PC-9 (cell line): Measurements from ENCODE around the gene PLEKHG2. TPM values are rescaled to one million over a fixed set of nuclear protein-coding genes. Genes with fewer than 3 reads are reported as not detected.

Experiments used
- BruUV-seq: library from RNA; stranded (reverse); fragments of 400-500 nt; replicated peaks from 2 replicates; lab custom pipeline; 2021; lab: Mats Ljungman, UMichigan
- CTCF ChIA-PET: fragments of 300-600 bp; sonication (Branson Sonifier 250); formaldehyde crosslinking; loops from one replicate; lab custom pipeline; 2022; ENCODE audit warnings: antibody characterized with exemption; lab: Charles Lee
- POLR2A ChIA-PET: fragments of 300-600 bp; sonication (Branson Sonifier 250); formaldehyde crosslinking; loops from one replicate; lab custom pipeline; 2022; ENCODE audit warnings: antibody characterized with exemption; ENCODE audit not compliant: unreplicated experiment; lab: Charles Lee
- DNase-seq, 2 experiments: peaks; one replicate each; pipeline versions ENCODE4 v3.0.0 to v3.0.0-alpha.2; 2015 to 2022; ENCODE audit warnings: mixed read lengths in 1 of 2
- H2AFZ ChIP-seq: fragments of 200-600 bp; sonication (generic); 2 replicates; pipeline ENCODE4 v1.8.1; 2017; ENCODE audit warnings: antibody characterized with exemption
- H3F3A ChIP-seq: fragments of 200-600 bp; sonication (generic); 2 replicates; pipeline ENCODE4 v1.8.1; 2017; ENCODE audit warnings: antibody characterized with exemption, mild to moderate bottlenecking, low read depth; ENCODE audit not compliant: insufficient read depth
- H3K27ac ChIP-seq: fragments of 200-600 bp; sonication (generic); 2 replicates; pipeline ENCODE4 v1.6.1; 2016; ENCODE audit warnings: mixed run types
- H3K27me3 ChIP-seq: fragments of 200-600 bp; sonication (generic); 2 replicates; pipeline ENCODE4 v1.6.1; 2016; ENCODE audit warnings: low read depth, mixed run types; ENCODE audit not compliant: insufficient read depth
- H3K36me3 ChIP-seq: fragments of 200-600 bp; sonication (generic); 2 replicates; pipeline ENCODE4 v1.6.1; 2016; ENCODE audit warnings: low read depth, mixed run types
- H3K4me1 ChIP-seq: fragments of 200-600 bp; sonication (generic); replicated peaks from 2 replicates; pipeline ENCODE4 v1.6.1; 2016; ENCODE audit warnings: mixed run types; ENCODE audit not compliant: insufficient read depth
- H3K4me2 ChIP-seq: fragments of 200-600 bp; sonication (generic); 2 replicates; pipeline ENCODE4 v1.6.1; 2017; ENCODE audit warnings: mixed run types
- H3K4me3 ChIP-seq: fragments of 200-600 bp; sonication (generic); 2 replicates; pipeline ENCODE4 v1.6.1; 2016; ENCODE audit warnings: mixed run types
- H3K79me2 ChIP-seq: fragments of 200-600 bp; sonication (generic); 2 replicates; pipeline ENCODE4 v1.6.1; 2017; ENCODE audit warnings: low read depth, mixed run types
- H3K9me2 ChIP-seq: fragments of 200-600 bp; sonication (generic); 2 replicates; pipeline ENCODE4 v1.8.1; 2017; ENCODE audit warnings: mild to moderate bottlenecking; ENCODE audit not compliant: insufficient read depth
- H3K9me3 ChIP-seq: fragments of 200-600 bp; sonication (generic); 2 replicates; pipeline ENCODE4 v1.8.1; 2016; ENCODE audit warnings: low read depth; ENCODE audit not compliant: insufficient read depth
- H4K20me1 ChIP-seq: fragments of 200-600 bp; sonication (generic); 2 replicates; pipeline ENCODE4 v1.8.1; 2017; ENCODE audit not compliant: insufficient read depth
- EZH2 ChIP-seq: fragments of 200-600 bp; sonication (generic); IDR thresholded peaks from 2 replicates; pipeline ENCODE4 v1.8.0; 2017; ENCODE audit warnings: antibody characterized with exemption, low read depth
- intact Hi-C: fragments of 100-400 bp; cut with micrococcal nuclease; formaldehyde crosslinking; loops from one replicate; pipeline ENCODE4 v1.10.0; 2022; ENCODE audit not compliant: unreplicated experiment
- total RNA-seq: library from RNA; stranded (reverse); gene quantifications from 2 replicates; pipeline ENCODE4 v1.2.3, GENCODE V29; 2021
- TF ChIP-seq, protein P1 (sequence below): fragments of 200-600 bp; sonication (generic); conservative IDR thresholded peaks from 2 replicates; pipeline ENCODE4 v1.6.1; 2017; ENCODE audit warnings: mixed run types, antibody characterized with exemption, mild to moderate bottlenecking, moderate library complexity

Gene PLEKHG2
- total RNA-seq, 1 experiment from 2014 or later, result 26.1 TPM

DNA sequence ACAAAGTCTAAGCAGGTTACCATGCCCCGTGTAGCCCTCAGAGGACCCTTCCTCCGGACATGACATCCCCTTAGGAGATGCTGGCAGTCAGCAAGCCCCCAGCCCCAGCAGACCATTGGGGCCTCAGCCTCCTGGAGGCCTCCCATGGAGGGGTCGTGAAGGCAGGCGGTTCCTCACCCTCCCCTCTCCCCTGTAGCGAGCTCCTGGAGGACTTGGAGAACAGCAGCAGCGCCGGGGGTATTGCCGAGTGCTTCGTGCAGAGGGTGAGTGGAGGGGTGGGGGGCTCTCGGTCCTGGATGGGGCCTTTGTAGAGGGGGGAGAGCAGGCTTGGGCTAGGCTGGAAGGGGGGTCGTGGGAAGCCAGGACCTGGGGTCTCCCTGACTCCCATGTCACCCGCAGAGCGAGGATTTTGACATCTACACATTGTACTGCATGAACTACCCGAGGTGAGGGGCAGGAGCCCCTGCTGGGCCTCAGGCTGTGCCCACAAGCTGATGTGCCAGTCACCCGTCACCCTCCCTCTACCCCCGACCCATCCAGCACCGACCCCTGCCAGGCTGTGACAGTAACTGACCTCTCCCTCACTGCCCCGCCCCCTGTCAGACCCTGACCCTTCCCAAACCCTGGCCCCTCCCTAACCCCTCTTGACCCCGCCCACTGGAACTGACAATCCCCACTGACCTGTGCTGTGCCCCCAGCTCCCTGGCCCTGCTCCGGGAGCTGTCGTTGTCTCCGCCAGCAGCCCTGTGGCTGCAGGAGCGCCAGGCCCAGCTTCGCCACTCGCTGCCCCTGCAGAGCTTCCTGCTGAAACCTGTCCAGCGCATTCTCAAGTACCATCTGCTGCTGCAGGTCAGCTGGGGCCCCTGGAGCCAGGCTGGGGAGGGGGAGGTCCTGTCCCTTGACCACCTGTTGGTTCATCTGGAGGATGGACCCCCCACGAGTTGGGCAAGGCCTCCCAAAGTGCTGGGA lies 4.0 kb downstream of the PLEKHG2 start:
- no peaks in the 10 kb centered on the region for H3K9me2 ChIP-seq
- H3K27me3 ChIP-seq, result no peaks in the 10 kb centered on the region
- TF ChIP-seq, protein P1, sequence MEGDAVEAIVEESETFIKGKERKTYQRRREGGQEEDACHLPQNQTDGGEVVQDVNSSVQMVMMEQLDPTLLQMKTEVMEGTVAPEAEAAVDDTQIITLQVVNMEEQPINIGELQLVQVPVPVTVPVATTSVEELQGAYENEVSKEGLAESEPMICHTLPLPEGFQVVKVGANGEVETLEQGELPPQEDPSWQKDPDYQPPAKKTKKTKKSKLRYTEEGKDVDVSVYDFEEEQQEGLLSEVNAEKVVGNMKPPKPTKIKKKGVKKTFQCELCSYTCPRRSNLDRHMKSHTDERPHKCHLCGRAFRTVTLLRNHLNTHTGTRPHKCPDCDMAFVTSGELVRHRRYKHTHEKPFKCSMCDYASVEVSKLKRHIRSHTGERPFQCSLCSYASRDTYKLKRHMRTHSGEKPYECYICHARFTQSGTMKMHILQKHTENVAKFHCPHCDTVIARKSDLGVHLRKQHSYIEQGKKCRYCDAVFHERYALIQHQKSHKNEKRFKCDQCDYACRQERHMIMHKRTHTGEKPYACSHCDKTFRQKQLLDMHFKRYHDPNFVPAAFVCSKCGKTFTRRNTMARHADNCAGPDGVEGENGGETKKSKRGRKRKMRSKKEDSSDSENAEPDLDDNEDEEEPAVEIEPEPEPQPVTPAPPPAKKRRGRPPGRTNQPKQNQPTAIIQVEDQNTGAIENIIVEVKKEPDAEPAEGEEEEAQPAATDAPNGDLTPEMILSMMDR, result no peak
- no peak for TF ChIP-seq EZH2
- no peak overlapping the region for H2AFZ ChIP-seq
- POLR2A ChIA-PET, result no interaction called here
- CTCF ChIA-PET, result no interaction called here
- H3F3A ChIP-seq, result peaks cover 14% of the 10 kb centered on the region; the same call in 1 of the 2 replicates
- no TSS peak for BruUV-seq
- no peak overlapping the region for H3K27ac ChIP-seq
- H3K9me3 ChIP-seq, result no peaks in the 10 kb centered on the region
- no peak overlapping the region for H3K4me2 ChIP-seq
- intact Hi-C loops, result no loop called here
- no peak overlapping the region for H3K4me3 ChIP-seq
- H3K4me1 ChIP-seq, result peaks cover 7% of the 10 kb centered on the region; the same call in 1 of the 2 replicates
- H4K20me1 ChIP-seq, result no peaks in the 10 kb centered on the region
- peak in 1 of 2 experiments; percentile 31 for DNase-seq
- H3K36me3 ChIP-seq, result no peaks in the 10 kb centered on the region
- H3K79me2 ChIP-seq, result no peaks in the 10 kb centered on the region

DNA sequence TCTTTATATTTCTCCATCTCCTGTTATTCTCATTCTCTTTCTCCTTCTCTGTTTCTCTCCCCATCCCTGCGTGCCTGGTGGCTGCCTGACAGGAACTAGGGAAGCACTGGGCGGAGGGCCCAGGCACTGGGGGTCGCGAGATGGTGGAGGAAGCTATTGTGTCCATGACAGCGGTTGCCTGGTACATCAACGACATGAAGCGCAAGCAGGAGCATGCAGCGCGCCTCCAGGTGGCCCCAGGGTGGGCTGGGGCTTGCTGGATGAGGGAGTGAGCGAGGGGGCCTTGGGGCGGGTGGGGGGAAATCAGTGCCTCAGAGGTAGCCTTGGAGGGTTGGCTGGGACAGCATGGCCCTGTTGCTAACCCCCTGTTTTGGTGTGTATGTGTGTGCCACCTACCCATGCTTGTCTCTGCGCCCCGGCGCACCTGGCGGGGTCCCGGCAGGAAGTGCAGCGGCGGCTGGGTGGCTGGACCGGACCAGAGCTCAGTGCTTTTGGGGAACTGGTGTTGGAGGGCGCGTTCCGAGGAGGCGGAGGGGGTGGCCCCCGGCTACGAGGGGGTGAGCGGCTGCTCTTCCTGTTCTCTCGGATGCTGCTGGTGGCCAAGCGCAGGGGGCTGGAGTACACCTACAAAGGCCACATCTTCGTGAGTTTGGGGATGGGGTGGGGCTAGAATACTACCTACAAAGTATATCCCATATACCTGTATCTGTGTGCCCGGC lies 5.2 kb downstream of the PLEKHG2 start:
- no peak overlapping the region for H3K4me3 ChIP-seq
- H3K4me2 ChIP-seq, result no peak overlapping the region
- no peaks in the 10 kb centered on the region for H3K27me3 ChIP-seq
- intact Hi-C loops, result no loop called here
- ChIA-PET POLR2A (interaction anchor here (0.6 kb wide), 1 partner anchor 20 kb away, joined by 4 read pairs; no protein-coding TSS in a partner anchor), CTCF (no interaction called here)
- BruUV-seq, result no TSS peak
- peak in 1 of 2 experiments; percentile 12 for DNase-seq
- H3F3A ChIP-seq, result peaks cover 12% of the 10 kb centered on the region; the same call in 1 of the 2 replicates
- TF ChIP-seq EZH2, result no peak
- TF ChIP-seq, protein P1, result no peak
- H3K36me3 ChIP-seq, result no peaks in the 10 kb centered on the region
- H3K9me2 ChIP-seq, result no peaks in the 10 kb centered on the region
- no peaks in the 10 kb centered on the region for H3K79me2 ChIP-seq
- H4K20me1 ChIP-seq, result no peaks in the 10 kb centered on the region
- H3K27ac ChIP-seq, result no peak overlapping the region
- H3K9me3 ChIP-seq, result no peaks in the 10 kb centered on the region
- H3K4me1 ChIP-seq, result 0 out of 2 replicates have a peak, but pooled peaks cover 4% of the 10 kb centered on the region
- H2AFZ ChIP-seq, result no peak overlapping the region

DNA sequence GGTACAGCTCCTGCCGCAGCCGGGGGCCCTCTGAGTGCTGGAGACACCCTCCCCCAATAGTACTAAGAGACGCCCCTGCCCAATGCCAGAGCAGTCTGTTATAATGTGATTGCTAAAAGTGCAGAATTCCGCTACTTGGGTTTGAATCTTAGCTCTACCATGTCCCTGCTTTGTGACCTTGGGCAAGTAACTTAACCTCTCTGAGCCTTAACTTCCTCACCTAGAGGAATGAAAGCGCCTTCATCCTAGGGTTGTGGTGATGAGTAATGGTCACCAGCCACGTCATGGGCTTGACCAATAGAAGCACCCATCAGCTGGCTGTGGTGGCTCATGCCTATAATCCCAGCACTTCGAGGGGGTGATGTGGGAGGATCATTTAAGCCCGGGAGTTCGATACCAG lies 6.5 kb downstream of the PLEKHG2 start:
- Histone ChIP-seq H3K36me3 (no peaks in the 10 kb centered on the region), H3K79me2 (no peaks in the 10 kb centered on the region), H4K20me1 (no peaks in the 10 kb centered on the region), H3K4me3 (no peak overlapping the region), H3K27ac (no peak overlapping the region), H3K4me1 (0 out of 2 replicates have a peak, but pooled peaks cover 1% of the 10 kb centered on the region), H3K9me2 (no peaks in the 10 kb centered on the region), H3K27me3 (no peaks in the 10 kb centered on the region), H3K4me2 (no peak overlapping the region), H2AFZ (no peak overlapping the region), H3K9me3 (no peaks in the 10 kb centered on the region), H3F3A (peaks cover 8% of the 10 kb centered on the region; the same call in 1 of the 2 replicates)
- TF ChIP-seq, protein P1, result no peak
- no peak for TF ChIP-seq EZH2
- DNase-seq, result peak in 1 of 2 experiments; percentile 6
- CTCF ChIA-PET, result no interaction called here
- no TSS peak for BruUV-seq
- intact Hi-C loops, result no loop called here
- POLR2A ChIA-PET, result interaction anchor here (0.6 to 0.7 kb wide), 2 partner anchors 15 to 66 kb away, joined by 3 read pairs; no protein-coding TSS in a partner anchor
